Activated T-helper 17 cell treated with anti-CD3 and anti-CD28 coated beads, Interleukin-2, amount 50 U/mL, for 72 hours (primary cell): ENCODE measurements around the gene ZAP70. TPM values are rescaled to one million over a fixed set of nuclear protein-coding genes. Genes with fewer than 3 reads are reported as not detected.
"Not testable (repeated sequence)": the region's sequence is repeated elsewhere in the genome, so short reads cannot be mapped to it uniquely, and the experiment has no call there.

Experiments
- ATAC-seq: fragments of 150-1000 bp; cut with Tn5 transposase; replicated peaks from 2 replicates; pipeline ENCODE4 v1.10.0; 2021; ENCODE audit warnings: mild to moderate bottlenecking, moderate library complexity
- H3K27ac Mint-ChIP-seq: one replicate; pipeline ENCODE4 v1.8.0; 2022; ENCODE audit warnings: mixed read lengths
- H3K27me3 Mint-ChIP-seq: one replicate; pipeline ENCODE4 v1.8.0; 2022; ENCODE audit warnings: mixed read lengths
- H3K36me3 Mint-ChIP-seq: one replicate; pipeline ENCODE4 v1.8.0; 2022; ENCODE audit warnings: low read depth, mild to moderate bottlenecking, mixed read lengths
- H3K4me1 Mint-ChIP-seq: one replicate; pipeline ENCODE4 v1.8.0; 2022; ENCODE audit warnings: mixed read lengths
- H3K4me3 Mint-ChIP-seq: one replicate; pipeline ENCODE4 v1.8.0; 2022; ENCODE audit warnings: mild to moderate bottlenecking, mixed read lengths
- H3K9me3 Mint-ChIP-seq: one replicate; pipeline ENCODE4 v1.8.0; 2022; ENCODE audit warnings: mixed read lengths
- total RNA-seq, 2 donors: library from RNA; stranded (reverse); gene quantifications; one replicate each; pipeline ENCODE4 v1.2.3, GENCODE V29; 2022

Gene ZAP70
- total RNA-seq, 2 donors from 2014 or later: 176 to 233 TPM

DNA sequence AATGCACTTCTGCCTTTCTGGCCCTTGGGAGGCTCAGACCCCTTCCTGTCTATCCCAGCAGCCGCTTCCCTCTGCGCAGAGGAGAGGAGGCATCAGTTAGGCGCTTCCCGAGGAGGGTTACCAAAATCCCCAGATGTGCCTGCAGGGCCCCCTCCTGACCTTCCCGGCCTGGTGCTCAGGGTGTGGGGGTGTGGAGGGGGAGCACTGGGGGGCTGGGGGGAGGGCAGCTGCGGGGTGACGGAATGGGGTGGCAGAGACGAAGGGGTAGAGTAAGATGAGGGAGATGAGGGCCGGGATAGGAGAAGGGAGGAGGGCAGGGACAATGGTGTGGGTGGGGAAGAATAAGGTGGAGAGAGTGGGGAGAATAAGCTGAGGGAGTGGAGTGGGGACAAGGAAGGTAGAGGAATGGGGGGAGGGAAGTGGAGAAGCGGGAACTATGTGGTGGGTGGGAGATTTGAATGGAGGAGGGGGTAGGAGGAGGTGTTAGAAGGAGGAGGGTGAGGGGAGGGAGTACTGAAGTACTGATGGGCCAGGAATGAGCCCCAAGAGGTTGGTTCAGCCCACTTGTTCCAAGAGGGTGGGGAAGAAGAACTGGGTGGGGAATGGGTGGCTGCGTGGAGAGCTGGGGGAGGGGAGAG lies 6.5 kb upstream of the ZAP70 start:
- H3K9me3 Mint-ChIP-seq: no peaks in the 10 kb centered on the region
- no peak overlapping the region for H3K4me3 Mint-ChIP-seq
- no peaks in the 10 kb centered on the region for H3K36me3 Mint-ChIP-seq
- H3K27ac Mint-ChIP-seq: no peak overlapping the region
- no peak for ATAC-seq
- H3K27me3 Mint-ChIP-seq: no peaks in the 10 kb centered on the region
- peaks cover 16% of the 10 kb centered on the region for H3K4me1 Mint-ChIP-seq

DNA sequence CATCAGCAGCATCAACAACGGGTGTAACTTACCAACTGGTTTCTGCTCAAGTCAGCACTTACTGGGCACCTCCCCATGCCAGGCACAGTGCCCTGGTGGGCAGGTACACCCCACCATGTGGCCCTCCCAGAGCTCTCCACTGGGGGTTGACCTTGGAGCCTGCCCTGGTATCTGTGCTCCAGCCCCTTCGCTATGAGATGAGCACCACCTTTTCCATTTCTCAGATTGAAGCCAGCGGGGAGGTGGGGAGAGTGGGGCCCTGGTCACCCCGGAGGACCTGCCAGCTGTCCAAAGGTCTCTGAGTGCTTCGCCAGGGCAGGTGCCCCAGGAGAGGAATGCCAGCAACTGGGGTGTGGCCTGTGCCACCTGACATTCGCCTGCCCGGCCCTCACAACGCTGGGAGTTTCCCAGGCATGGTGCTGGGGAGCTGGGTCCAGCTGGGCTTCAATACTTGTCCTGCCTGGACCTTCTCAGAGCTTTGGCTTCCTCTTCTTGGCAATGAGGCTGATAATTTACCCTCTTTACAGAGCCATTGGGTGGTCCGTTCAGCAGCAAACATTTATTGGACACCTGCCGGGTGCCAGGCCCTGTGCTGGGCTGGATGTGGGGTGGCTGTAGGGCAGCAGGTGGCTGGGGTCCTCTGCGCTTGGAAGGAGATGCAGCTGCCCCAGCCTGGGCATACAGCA lies 5.9 kb upstream of the ZAP70 start:
- Mint-ChIP-seq H3K4me1 (peaks cover 20% of the 10 kb centered on the region), H3K27ac (no peak overlapping the region), H3K9me3 (no peaks in the 10 kb centered on the region), H3K36me3 (no peaks in the 10 kb centered on the region), H3K27me3 (no peaks in the 10 kb centered on the region), H3K4me3 (no peak overlapping the region)
- no peak for ATAC-seq

DNA sequence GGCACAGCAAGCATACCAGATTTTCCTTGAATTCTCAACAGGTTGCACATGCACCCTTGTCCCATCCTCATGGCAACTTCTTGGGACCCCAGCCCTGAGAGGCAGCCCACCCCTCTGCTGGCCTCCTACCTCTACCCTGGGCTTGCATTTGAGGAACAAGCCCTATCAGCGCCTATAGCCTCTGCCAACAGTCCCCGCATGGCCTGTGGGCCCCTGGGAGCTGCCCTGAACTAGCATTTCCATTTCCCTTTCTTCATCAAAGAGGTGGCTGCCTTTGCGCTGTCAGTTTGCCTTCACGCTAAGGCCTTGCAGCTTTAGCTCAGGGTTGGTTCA lies 5.4 kb upstream of the ZAP70 start:
- Mint-ChIP-seq H3K9me3 (no peaks in the 10 kb centered on the region), H3K36me3 (no peaks in the 10 kb centered on the region), H3K4me3 (no peak overlapping the region)

DNA sequence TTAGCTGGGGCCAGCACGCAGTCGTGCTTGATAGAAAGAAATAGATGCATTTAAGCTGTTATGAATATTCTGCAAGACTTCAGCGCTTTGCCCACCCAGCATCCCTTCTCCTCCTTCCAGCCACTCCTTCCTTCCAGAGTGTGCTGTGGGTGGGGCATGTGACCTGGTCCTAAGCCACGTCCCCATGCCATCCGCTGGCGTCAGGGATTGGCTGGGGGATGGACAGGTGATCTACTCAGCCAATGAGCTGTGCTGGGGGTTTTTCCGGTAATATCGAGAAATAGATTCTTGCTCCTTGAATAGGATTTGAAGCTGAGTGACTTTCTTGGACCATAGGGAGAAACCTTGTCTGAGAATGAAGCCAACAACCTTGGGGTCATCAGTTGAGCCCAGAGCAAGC lies 4.8 kb upstream of the ZAP70 start:
- Mint-ChIP-seq H3K27me3 (no peaks in the 10 kb centered on the region), H3K36me3 (peaks cover 4% of the 10 kb centered on the region), H3K4me1 (peaks cover 26% of the 10 kb centered on the region), H3K27ac (no peak overlapping the region), H3K4me3 (no peak overlapping the region), H3K9me3 (no peaks in the 10 kb centered on the region)
- ATAC-seq: no peak

More for the DNA sequence above, 5.4 kb upstream of the ZAP70 start:
- peaks cover 22% of the 10 kb centered on the region for H3K4me1 Mint-ChIP-seq
- H3K27me3 Mint-ChIP-seq: no peaks in the 10 kb centered on the region
- no peak overlapping the region for H3K27ac Mint-ChIP-seq
- no peak for ATAC-seq

DNA sequence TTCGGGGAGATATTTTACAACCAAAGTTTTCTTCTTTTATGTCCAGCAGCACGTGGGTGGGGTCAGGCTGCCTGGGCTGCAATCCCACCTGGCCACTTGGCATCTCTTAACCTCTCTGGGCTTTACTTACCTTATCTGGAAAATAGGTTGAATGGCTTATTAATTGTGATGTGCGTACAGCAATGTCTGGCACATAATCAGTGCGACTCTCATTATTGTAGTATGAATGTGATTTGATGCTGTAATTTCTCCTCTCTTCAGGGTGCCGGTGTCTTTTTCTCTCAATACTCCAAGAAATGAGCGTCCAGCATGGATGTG lies 2.0 kb upstream of the ZAP70 start:
- H3K4me3 Mint-ChIP-seq: peak overlapping the region; percentile 100
- H3K4me1 Mint-ChIP-seq: peaks cover 41% of the 10 kb centered on the region
- ATAC-seq: no peak
- no peaks in the 10 kb centered on the region for H3K9me3 Mint-ChIP-seq
- peaks cover 32% of the 10 kb centered on the region for H3K36me3 Mint-ChIP-seq
- H3K27ac Mint-ChIP-seq: peak overlapping the region; percentile 100
- H3K27me3 Mint-ChIP-seq: no peaks in the 10 kb centered on the region

DNA sequence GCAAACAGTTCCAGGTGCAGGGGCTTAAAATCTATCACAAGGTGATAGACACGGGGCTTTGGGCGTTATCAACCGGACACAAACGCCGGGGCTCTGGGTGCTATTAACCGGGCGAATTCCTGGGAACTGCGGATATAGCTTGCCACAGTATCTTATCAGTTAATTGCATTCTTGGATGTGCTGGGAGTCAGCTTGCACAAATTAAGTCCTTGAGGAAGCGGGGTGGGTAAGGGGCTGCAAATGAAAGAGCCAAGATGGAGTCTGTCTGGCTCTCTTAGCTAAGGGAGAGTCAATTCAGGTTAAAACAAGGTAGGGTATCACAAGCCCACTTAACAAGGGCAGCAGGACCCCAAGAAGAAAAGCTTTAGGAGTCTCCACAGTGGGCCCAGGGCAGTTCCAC lies 1.2 kb upstream of the ZAP70 start:
- H3K9me3 Mint-ChIP-seq, H3K27me3 Mint-ChIP-seq, ATAC-seq: not testable (repeated sequence)
- Mint-ChIP-seq H3K4me1 (peaks cover 49% of the 10 kb centered on the region), H3K4me3 (peak overlapping the region; percentile 100), H3K27ac (peak overlapping the region; percentile 100), H3K36me3 (peaks cover 40% of the 10 kb centered on the region)

DNA sequence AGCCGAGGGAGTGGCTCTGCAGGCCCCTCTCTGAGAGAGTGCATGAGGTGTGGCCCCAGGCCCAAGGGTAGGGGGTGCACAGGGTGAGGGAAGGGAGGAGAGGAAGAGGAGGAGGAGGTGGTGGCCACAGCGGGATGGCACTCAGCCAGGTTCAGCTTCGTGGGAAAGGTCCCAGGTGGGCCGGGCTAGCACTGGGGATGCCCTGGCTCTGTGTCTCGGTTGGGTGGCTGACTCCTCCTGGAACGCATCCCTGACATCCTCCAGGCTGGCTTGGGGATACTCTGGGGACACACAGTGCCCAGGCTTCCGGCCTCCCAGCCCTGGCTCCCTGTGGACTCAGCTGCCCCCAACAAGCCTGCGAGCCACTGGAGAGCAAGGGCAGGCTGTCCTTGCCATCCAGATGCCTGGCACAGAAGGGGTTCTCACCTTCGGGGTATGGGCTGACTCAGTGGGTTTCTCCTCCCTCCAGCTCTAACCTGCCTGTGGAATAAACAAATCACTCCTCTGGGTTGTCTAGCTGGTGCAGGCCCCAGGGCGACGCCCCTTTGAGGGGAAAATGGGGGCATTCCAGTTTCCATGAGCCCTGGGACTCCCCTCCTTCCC lies 582 bp upstream of the ZAP70 start:
- Mint-ChIP-seq H3K9me3 (no peaks in the 10 kb centered on the region), H3K36me3 (peaks cover 46% of the 10 kb centered on the region), H3K27me3 (no peaks in the 10 kb centered on the region), H3K27ac (peak overlapping the region; percentile 100), H3K4me3 (peak overlapping the region; percentile 100), H3K4me1 (peaks cover 53% of the 10 kb centered on the region)
- peak; percentile 36 for ATAC-seq

DNA sequence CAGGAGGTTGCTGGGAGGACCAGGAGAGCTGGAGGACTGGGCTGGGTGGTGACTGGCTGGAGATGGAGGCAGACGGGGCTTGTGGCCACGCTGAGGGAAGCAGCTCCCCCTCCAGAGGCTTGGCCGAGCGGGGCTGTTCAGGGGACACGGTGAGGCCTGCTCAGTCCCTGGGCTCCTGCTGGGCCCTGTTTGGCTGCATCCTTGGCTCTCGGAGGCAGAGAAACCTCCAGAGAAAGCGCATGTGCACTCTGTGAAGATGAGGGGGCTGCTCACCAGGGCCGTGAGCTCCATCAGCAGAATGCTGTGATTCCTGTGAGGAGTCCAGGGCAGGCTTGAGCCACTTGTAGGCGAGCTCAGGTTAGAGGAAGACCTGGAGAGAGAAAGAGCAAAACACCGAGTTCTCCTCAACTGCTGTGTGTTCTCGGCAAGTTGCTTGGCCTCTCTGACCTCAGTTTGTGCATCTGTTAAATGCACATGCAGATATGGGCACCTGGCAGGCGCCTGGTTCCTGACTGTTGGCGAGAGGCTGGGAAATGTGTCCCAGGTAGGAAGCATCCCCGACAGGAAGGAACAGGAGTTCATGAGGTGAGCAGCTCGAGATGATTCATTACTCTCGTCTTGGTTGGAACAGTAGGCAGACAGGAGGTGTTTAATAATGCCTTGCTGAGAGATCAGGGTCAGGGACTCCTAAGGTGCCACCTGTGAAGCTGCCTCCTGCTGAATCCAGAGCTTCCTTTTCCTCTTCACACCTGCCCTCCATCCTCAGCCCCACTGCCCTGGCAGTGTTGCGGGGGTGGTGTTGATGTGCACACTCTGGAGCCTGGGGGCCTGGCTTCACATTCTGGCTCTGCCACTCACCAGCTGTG lies 941 bp downstream of the ZAP70 start:
- ATAC-seq: peak; percentile 47
- no peaks in the 10 kb centered on the region for H3K27me3 Mint-ChIP-seq
- H3K4me1 Mint-ChIP-seq: peaks cover 67% of the 10 kb centered on the region
- H3K4me3 Mint-ChIP-seq: peak overlapping the region; percentile 100
- peaks cover 61% of the 10 kb centered on the region for H3K36me3 Mint-ChIP-seq
- H3K27ac Mint-ChIP-seq: peak overlapping the region; percentile 100
- no peaks in the 10 kb centered on the region for H3K9me3 Mint-ChIP-seq

DNA sequence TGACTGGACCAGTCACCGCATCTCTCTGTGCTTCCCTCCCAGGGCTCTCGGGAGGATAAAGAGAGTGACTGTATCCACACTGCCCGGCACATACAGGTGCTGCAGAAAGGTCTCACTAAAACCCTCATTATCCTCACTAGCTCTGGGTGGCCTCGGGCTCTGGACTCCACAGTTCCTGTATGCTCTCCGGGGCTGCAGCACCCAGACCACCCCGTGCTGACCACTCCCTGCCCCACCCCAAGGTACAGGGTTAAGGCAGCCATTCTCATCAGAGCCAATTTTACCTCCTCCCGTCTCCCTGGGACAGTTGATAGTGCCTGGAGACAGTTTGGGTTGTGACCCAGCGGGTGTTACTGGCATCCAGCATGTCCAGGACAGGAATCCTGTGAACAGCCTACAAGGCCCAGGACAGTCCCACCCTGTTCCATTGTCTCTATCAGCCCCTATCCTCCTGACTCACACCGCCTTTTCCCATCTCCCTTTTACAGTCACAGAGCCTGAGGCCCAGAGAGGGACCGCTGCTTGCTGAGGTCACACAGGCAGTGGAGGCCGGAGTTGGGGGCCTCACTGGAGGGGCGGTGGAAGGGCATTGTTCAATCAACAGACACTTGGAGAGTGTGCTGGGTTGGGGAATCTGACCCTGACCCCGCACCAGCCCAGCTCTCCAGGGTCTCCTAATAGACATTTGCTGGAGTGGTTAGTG lies 1.7 kb downstream of the ZAP70 start:
- peaks cover 69% of the 10 kb centered on the region for H3K36me3 Mint-ChIP-seq
- H3K4me3 Mint-ChIP-seq: peak overlapping the region; percentile 100
- no peaks in the 10 kb centered on the region for H3K9me3 Mint-ChIP-seq
- H3K27me3 Mint-ChIP-seq: no peaks in the 10 kb centered on the region
- H3K4me1 Mint-ChIP-seq: peaks cover 69% of the 10 kb centered on the region
- H3K27ac Mint-ChIP-seq: peak overlapping the region; percentile 100
- ATAC-seq: peak; percentile 50

DNA sequence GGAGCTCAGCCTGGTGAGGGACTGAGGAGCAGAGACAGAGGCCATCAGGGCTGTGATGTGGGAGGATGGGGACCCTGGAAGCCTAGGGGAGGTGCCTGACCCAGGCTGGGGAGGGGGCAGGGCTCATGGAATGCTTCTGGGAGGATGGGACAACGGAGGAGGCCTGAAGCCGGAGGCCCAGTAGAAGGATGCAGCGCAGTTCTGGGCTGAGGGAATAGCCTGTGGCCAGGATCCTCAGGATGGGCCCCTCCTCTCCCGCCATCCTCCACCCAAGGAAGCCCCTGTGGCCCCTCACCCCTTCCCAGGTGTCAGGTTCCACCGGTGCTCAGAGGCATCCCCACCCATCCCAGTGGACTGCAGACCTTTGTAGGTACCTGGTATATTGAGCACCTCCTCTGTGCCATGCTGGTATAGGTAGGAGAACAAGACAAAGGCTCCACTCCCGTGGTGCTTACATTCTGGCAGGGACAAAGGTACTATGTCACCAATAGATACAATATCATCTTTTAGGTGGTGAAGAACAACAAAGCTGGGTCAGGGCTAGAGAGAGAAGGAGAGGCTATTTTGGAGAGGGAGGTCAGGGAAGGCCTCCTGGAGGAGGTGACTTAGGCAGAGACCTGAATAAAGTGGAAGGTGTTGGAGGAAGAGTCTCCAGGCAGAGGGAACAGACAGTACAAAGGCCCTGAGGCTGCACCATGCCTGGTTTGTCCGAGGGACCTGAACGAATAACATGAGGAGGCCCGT lies 2.7 kb downstream of the ZAP70 start:
- Mint-ChIP-seq H3K4me1 (peaks cover 69% of the 10 kb centered on the region), H3K9me3 (no peaks in the 10 kb centered on the region), H3K27me3 (no peaks in the 10 kb centered on the region), H3K27ac (peak overlapping the region; percentile 100), H3K4me3 (peak overlapping the region; percentile 100), H3K36me3 (peaks cover 79% of the 10 kb centered on the region)
- ATAC-seq: no peak

DNA sequence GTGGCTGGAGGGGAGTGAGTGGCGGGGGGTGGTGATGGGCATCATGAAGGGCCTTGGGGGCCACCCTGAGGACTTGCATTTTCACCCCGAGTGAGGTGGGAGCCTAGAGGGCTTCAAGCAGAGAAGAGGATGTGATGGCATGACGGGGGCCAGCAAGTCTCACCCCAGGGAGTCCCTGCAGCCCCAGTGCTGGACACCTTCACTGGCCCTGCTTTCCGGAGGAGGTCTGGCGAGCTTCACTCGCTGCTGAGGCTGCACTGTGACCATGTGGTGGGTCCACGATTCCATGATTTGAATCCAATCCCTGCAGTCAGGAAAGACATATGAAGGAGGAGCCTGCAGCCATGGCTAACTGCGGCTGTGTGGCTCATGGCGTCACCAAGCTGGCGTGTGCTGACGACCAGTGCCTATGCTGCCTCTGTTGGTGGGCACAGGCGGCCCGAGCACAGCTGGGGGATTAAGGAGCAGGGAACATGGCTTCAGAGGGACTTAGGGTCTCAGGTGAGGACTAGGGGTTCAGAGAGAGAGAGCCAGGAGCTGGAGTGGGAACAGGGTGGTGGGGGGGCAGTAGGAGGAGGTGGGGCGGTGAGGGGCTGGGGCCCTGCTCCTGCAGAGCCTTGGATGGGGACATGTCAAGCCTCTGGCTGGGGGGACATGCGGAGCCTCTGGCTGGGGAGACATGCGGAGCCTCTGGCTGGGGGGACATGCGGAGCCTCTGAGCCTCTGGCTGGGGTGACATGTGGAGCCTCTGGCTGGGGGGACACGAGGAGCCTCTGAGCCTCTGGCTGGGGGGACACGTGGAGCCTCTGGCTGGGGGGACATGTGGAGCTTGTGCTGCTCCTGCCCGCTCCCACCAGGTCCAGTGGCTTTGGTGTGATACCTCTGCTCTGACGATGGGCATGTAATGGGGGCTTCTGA lies 3.6 kb downstream of the ZAP70 start:
- ATAC-seq: no peak
- H3K36me3 Mint-ChIP-seq: peaks cover 86% of the 10 kb centered on the region
- H3K9me3 Mint-ChIP-seq: no peaks in the 10 kb centered on the region
- H3K4me3 Mint-ChIP-seq: peak overlapping the region; percentile 100
- no peaks in the 10 kb centered on the region for H3K27me3 Mint-ChIP-seq
- H3K27ac Mint-ChIP-seq: peak overlapping the region; percentile 100
- peaks cover 64% of the 10 kb centered on the region for H3K4me1 Mint-ChIP-seq

DNA sequence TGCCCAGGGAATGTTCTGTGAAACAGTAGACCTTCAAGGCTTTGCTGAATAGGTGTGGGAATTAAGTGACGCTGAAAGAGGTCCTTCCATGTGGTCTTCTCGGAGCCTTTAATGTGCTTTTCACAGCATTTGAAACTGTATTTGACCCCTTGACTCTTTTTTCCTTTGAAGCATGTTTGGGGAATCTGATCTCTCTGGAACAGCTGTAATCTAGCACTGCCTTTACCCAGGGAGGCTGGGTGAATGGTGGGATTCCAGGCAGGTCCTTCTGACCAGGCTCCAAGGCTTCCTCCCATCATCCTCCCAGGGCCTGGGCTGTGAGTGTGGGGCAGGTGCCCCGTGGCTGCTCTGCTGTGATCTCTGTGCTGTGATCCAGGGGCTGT lies 4.2 kb downstream of the ZAP70 start:
- Mint-ChIP-seq H3K27ac (peak overlapping the region; percentile 100), H3K9me3 (no peaks in the 10 kb centered on the region), H3K27me3 (no peaks in the 10 kb centered on the region), H3K36me3 (peaks cover 92% of the 10 kb centered on the region), H3K4me1 (peaks cover 63% of the 10 kb centered on the region), H3K4me3 (peak overlapping the region; percentile 100)
- ATAC-seq: no peak
